Common myeloid progenitor, CD34-positive (primary cell): ENCODE measurements around the gene SLC8A1.

Experiments used
- CTCF ChIA-PET: fragments of 350-600 bp; sonication (Branson Sonifier 250); formaldehyde crosslinking; loops from one replicate; lab custom pipeline; 2021; ENCODE audit warnings: antibody characterized with exemption; lab: Charles Lee
- POLR2A ChIA-PET: fragments of 350-600 bp; sonication (Branson Sonifier 250); formaldehyde crosslinking; loops from one replicate; lab custom pipeline; 2021; ENCODE audit warnings: antibody characterized with exemption; lab: Charles Lee
- DNase-seq, 3 donors: peaks; one replicate each; pipeline versions ENCODE4 v3.0.0 to v3.0.0-alpha.2; 2013
- H3K27ac ChIP-seq, 2 experiments: 1 replicate in 1 of 2; 2 replicates in 1 of 2; pipeline ENCODE4 v1.7.0; 2013; ENCODE audit warnings: inconsistent platforms in 2 of 2, low read length in 2 of 2, mild to moderate bottlenecking in 2 of 2, low read depth in 1 of 2, moderate library complexity in 1 of 2; ENCODE audit not compliant: severe bottlenecking in 2 of 2, insufficient read depth in 1 of 2, poor library complexity in 1 of 2
- H3K27me3 ChIP-seq, 5 experiments: replicated peaks in 2 of 5; 1 replicate in 3 of 5; 2 replicates in 2 of 5; pipeline versions ENCODE4 v1.6.1 to v1.7.0; 2013; ENCODE audit warnings: low read length in 4 of 5, mild to moderate bottlenecking in 2 of 5, moderate library complexity in 2 of 5, inconsistent platforms in 1 of 5; ENCODE audit not compliant: insufficient read depth in 5 of 5, control insufficient read depth in 4 of 5
- H3K36me3 ChIP-seq, 4 experiments: 1 replicate in 2 of 4; 2 replicates in 2 of 4; pipeline versions ENCODE4 v1.6.1 to v1.7.0; 2013; ENCODE audit warnings: low read length in 3 of 4, control low read depth in 1 of 4, mild to moderate bottlenecking in 1 of 4; ENCODE audit not compliant: control insufficient read depth in 4 of 4, insufficient read depth in 4 of 4
- H3K4me1 ChIP-seq, 4 experiments: 1 replicate in 3 of 4; 2 replicates in 1 of 4; pipeline versions ENCODE4 v1.6.1 to v1.7.1; 2013; ENCODE audit warnings: low read length in 3 of 4, mild to moderate bottlenecking in 3 of 4, control low read depth in 1 of 4, inconsistent platforms in 1 of 4, moderate library complexity in 1 of 4; ENCODE audit not compliant: control insufficient read depth in 4 of 4, insufficient read depth in 4 of 4; ENCODE audit errors: control extremely low read depth in 1 of 4
- H3K4me3 ChIP-seq, 7 experiments: 1 replicate in 4 of 7; 2 replicates in 3 of 7; pipeline versions ENCODE4 v1.5.1 to v1.7.0; 2013; ENCODE audit warnings: mild to moderate bottlenecking in 7 of 7, low read length in 6 of 7, moderate library complexity in 6 of 7, inconsistent platforms in 2 of 7, low read depth in 2 of 7, control low read depth in 1 of 7; ENCODE audit not compliant: insufficient read depth in 4 of 7, control insufficient read depth in 1 of 7; ENCODE audit errors: extremely low read depth in 1 of 7
- H3K9me3 ChIP-seq, 5 experiments: 1 replicate in 4 of 5; 2 replicates in 1 of 5; pipeline versions ENCODE4 v1.6.1 to v1.7.1; 2013; ENCODE audit warnings: low read length in 4 of 5, mild to moderate bottlenecking in 2 of 5, inconsistent platforms in 1 of 5, low read depth in 1 of 5, moderate library complexity in 1 of 5; ENCODE audit not compliant: control insufficient read depth in 4 of 5, insufficient read depth in 2 of 5; ENCODE audit errors: control extremely low read depth in 1 of 5
- WGBS: methylation state at CpG from one replicate; pipeline ENCODE4 v1.1.5; 2013; ENCODE audit not compliant: insufficient coverage; 5-methylcytosine and 5-hydroxymethylcytosine counted together

Gene SLC8A1

DNA sequence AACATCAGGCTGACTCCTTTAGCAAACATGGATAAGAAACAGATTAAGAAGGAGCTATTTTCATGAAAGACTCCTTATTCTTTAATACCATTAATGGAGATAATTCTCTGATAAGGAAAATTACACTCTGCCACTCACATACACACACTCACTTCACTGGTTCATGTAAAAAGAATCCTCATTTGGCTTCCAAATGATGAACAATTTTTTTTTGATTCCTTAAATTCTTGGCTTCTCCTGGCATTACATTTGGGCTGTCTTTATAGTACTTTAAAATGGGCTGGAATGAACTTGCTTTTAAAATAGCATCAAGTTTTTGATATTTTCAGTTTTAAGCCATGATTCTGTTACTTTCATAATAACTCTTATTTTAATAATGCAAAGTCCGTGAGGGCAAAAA is 328.6 kb downstream of the SLC8A1 start:
- no peak overlapping the region for H3K27ac ChIP-seq
- ChIA-PET POLR2A (no interaction called here), CTCF (no interaction called here)
- no peaks in the 10 kb centered on the region for H3K36me3 ChIP-seq
- H3K27me3 ChIP-seq = no peaks in the 10 kb centered on the region
- no peaks in the 10 kb centered on the region for H3K4me1 ChIP-seq
- H3K4me3 ChIP-seq = no peak overlapping the region
- no peaks in the 10 kb centered on the region for H3K9me3 ChIP-seq
- no CpG with 5 or more reads among the region's 1 CpG for WGBS
- DNase-seq = no peak

DNA sequence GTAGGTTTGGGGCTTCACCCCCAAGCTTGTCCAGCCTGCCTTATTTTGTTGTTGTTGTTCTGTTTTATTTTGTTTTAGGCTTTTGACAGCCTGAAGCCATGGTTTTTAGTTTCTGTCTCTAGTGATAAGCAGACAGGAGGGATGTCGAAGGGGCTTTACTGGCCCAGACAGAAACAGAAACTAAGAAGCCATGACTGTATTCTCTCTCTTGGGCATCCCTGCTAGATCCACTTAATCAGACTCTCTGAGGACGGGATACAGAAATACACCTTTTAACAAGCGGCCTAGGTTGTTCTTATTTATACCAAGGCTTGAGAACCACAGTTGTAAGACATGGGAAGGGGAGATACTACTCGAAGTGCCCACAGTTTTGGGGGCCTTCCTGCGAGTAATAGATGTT is 330.9 kb downstream of the SLC8A1 start:
- Histone ChIP-seq H3K4me3 (no peak overlapping the region), H3K27ac (no peak overlapping the region), H3K36me3 (no peaks in the 10 kb centered on the region), H3K4me1 (no peaks in the 10 kb centered on the region), H3K9me3 (no peaks in the 10 kb centered on the region), H3K27me3 (no peaks in the 10 kb centered on the region)
- 89% methylated on average over 4 of the region's 5 CpGs for WGBS
- POLR2A ChIA-PET = no interaction called here
- CTCF ChIA-PET = no interaction called here
- no peak for DNase-seq

DNA sequence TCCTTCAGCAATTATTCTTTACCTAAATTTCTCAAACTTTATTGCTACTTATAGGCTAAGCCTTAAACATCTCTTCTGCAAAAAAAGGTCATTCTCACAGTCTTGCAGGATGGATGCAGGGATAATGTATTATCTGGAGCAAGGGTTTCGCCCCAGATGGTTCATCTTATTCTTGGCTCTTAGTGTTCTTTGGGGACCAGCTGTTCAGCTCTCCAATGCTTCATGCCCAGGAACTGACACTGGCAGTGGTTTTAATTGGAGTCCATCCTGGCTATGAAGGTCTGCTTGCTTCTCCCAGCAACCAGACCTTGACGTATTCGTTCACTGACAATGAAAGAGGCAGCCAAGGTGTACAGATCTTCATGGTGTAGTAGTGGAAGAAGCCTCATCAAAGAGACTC is 331.9 kb downstream of the SLC8A1 start:
- Histone ChIP-seq H3K9me3 (no peaks in the 10 kb centered on the region), H3K27ac (no peak overlapping the region), H3K27me3 (no peaks in the 10 kb centered on the region), H3K4me3 (no peak overlapping the region), H3K4me1 (no peaks in the 10 kb centered on the region), H3K36me3 (no peaks in the 10 kb centered on the region)
- WGBS = 92% methylated on average over 1 of the region's 3 CpGs
- POLR2A ChIA-PET = no interaction called here
- no peak for DNase-seq
- CTCF ChIA-PET = no interaction called here

DNA sequence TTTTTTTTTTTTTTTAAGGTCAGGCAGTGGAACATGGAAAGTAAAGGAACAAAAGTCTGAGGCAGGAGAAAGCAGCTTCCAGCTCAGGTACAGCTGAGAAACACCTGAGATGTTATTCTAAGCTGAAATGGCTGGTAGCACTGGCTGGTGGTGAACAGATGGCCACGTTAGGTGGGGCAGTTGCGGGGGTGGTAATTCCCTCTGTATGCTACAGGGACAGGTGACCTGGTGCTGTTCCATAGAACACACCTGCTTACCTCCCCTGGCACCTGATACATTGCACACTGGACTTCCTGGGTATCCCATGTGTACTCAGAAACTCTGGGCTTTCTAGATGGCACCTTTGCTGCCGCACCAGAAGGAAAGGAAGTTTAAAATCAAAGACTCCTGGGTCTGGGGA is 333.3 kb downstream of the SLC8A1 start:
- H3K4me1 ChIP-seq = no peaks in the 10 kb centered on the region
- H3K27ac ChIP-seq = no peak overlapping the region
- 89% methylated on average over 3 of the region's 3 CpGs for WGBS
- no peaks in the 10 kb centered on the region for H3K36me3 ChIP-seq
- H3K27me3 ChIP-seq = no peaks in the 10 kb centered on the region
- no peak for DNase-seq
- H3K9me3 ChIP-seq = no peaks in the 10 kb centered on the region
- H3K4me3 ChIP-seq = no peak overlapping the region
- POLR2A ChIA-PET = no interaction called here
- CTCF ChIA-PET = no interaction called here

DNA sequence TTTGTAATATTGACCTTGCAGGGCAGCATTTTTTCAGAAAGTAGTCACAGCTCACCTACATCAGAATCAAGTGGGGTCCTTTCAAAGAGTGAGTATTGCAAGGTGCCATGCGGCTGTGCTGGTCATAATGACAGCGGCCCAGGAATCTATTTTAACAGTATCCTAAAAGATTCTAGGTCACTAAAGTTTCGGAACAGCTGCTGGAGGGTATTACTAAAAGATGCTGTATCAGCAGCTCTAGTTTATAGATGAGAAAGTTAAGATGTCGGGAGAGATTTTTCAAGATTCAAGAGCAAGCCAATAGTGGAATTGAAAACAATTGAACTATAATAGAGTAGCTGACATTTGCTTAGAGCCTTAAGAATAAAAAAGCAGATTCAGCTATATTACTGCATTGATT is 336.0 kb downstream of the SLC8A1 start:
- Histone ChIP-seq H3K4me1 (no peaks in the 10 kb centered on the region), H3K4me3 (no peak overlapping the region), H3K9me3 (no peaks in the 10 kb centered on the region), H3K27ac (no peak overlapping the region), H3K36me3 (no peaks in the 10 kb centered on the region), H3K27me3 (no peaks in the 10 kb centered on the region)
- ChIA-PET POLR2A (no interaction called here), CTCF (no interaction called here)
- 91% methylated on average over 3 of the region's 4 CpGs for WGBS
- no peak for DNase-seq

DNA sequence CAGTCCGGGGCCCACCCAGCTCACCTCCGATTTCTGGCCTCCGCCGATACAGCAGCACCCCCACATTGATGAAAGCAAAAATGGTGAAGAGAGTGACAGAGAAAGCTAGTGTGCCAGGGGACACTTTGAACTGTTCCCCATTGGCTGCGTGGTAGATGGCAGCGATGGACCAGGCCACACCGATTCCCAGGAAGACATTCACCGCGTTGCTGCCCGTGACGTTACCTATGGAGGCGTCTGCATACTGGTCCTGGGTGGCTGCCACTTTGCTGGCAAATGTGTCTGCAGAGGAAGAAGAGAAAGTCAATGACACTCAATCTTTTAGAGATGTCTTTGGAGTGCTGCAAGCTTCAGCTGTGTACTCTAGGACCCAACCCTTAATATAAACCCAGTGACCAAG is 336.5 kb downstream of the SLC8A1 start:
- no peak overlapping the region for H3K27ac ChIP-seq
- POLR2A ChIA-PET = no interaction called here
- H3K4me3 ChIP-seq = no peak overlapping the region
- CTCF ChIA-PET = no interaction called here
- no peaks in the 10 kb centered on the region for H3K36me3 ChIP-seq
- no peaks in the 10 kb centered on the region for H3K27me3 ChIP-seq
- 98% methylated on average over 12 of the region's 12 CpGs for WGBS
- DNase-seq = no peak
- no peaks in the 10 kb centered on the region for H3K4me1 ChIP-seq
- no peaks in the 10 kb centered on the region for H3K9me3 ChIP-seq

DNA sequence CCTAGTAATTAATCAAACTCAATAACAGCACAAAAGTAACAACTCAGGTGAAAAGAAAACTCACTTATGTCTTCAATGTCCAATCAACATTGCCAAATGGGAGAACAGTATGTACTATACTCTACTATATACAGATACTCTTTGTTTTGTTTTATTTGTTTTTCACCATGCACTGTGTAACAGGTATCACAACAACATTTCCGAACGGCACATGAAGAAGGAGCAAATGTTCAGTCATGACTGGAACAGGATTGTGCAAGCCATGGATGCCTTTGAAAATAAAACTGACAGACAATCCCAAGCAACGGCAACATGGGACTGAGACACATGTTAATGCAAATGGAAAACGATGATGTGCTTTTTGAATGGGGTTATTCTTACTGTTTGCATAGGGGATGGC is 337.9 kb downstream of the SLC8A1 start:
- Histone ChIP-seq H3K9me3 (no peaks in the 10 kb centered on the region), H3K4me3 (no peak overlapping the region), H3K27me3 (no peaks in the 10 kb centered on the region), H3K27ac (no peak overlapping the region), H3K4me1 (no peaks in the 10 kb centered on the region), H3K36me3 (no peaks in the 10 kb centered on the region)
- 97% methylated on average over 3 of the region's 4 CpGs for WGBS
- DNase-seq = no peak
- POLR2A ChIA-PET = no interaction called here
- CTCF ChIA-PET = no interaction called here
